GM18517 (cell line): ENCODE data around the gene GOLGA5.
"Not testable (repeated sequence)": the region's sequence is repeated elsewhere in the genome, so short reads cannot be mapped to it uniquely, and the experiment has no call there.

Experiments
- ATAC-seq: cut with Tn5 transposase; IDR thresholded peaks from one replicate; pipeline ENCODE4 v1.9.1; 2021; ENCODE audit warnings: mild to moderate bottlenecking, moderate library complexity; ENCODE audit not compliant: unreplicated experiment

The GOLGA5 gene

GRCh38 chr14:92793709-92794546, at the start of gene GOLGA5:
GOLGA5 (plus strand) TSS chr14:92794305; CDS start chr14:92797438, 3,133 bp downstream.
- peak; percentile 87 for ATAC-seq

GRCh38 chr14:92747701-92748258, 46.3 kb upstream of the GOLGA5 start:
- ATAC-seq, result no peak

- peak; percentile 75 for ATAC-seq
Observed at GRCh38 chr14:92748259-92749016, 45.7 kb upstream of the GOLGA5 start, which contains the start of gene LGMN. LGMN (minus strand) TSS chr14:92748627; CDS start chr14:92732786, 15,841 bp downstream.

GRCh38 chr14:92750222-92750728, 43.8 kb upstream of the GOLGA5 start:
- ATAC-seq, result not testable (repeated sequence)

- ATAC-seq, result no peak
Observed at GRCh38 chr14:92750994-92751400, 43.1 kb upstream of the GOLGA5 start.

GRCh38 chr14:92751819-92752218, 42.3 kb upstream of the GOLGA5 start:
- no peak for ATAC-seq

GRCh38 chr14:92753250-92753649, 40.9 kb upstream of the GOLGA5 start:
- ATAC-seq, result no peak

GRCh38 chr14:92754966-92755365, 39.1 kb upstream of the GOLGA5 start:
- ATAC-seq, result no peak

GRCh38 chr14:92755495-92755894, 38.6 kb upstream of the GOLGA5 start:
- no peak for ATAC-seq

- ATAC-seq, result no peak
Observed at GRCh38 chr14:92756446-92756845, 37.7 kb upstream of the GOLGA5 start.

GRCh38 chr14:92759300-92759678, 34.8 kb upstream of the GOLGA5 start:
- ATAC-seq, result peak; percentile 21

GRCh38 chr14:92759679-92760523, 34.2 kb upstream of the GOLGA5 start:
- ATAC-seq, result peak; percentile 54

- no peak for ATAC-seq
Observed at GRCh38 chr14:92760524-92760805, 33.6 kb upstream of the GOLGA5 start.

GRCh38 chr14:92763666-92764631, 30.2 kb upstream of the GOLGA5 start:
- ATAC-seq, result not testable (repeated sequence)

- ATAC-seq, result peak; percentile 94
Observed at GRCh38 chr14:92768236-92768635, 25.9 kb upstream of the GOLGA5 start.

GRCh38 chr14:92768795-92769194, 25.3 kb upstream of the GOLGA5 start:
- no peak for ATAC-seq

- no peak for ATAC-seq
Observed at GRCh38 chr14:92770484-92770883, 23.6 kb upstream of the GOLGA5 start.

- no peak for ATAC-seq
Observed at GRCh38 chr14:92774572-92774971, 19.5 kb upstream of the GOLGA5 start.

GRCh38 chr14:92775292-92775691, 18.8 kb upstream of the GOLGA5 start:
- peak; percentile 97 for ATAC-seq
